Activated CD4-positive, alpha-beta T cell treated with anti-CD3 and anti-CD28 coated beads for 4 hours (primary cell): ENCODE measurements around the gene KCTD10.
"Not testable (repeated sequence)": the region's sequence is repeated elsewhere in the genome, so short reads cannot be mapped to it uniquely, and the experiment has no call there.

Source experiments
- DNase-seq, 2 donors: peaks; one replicate each; pipeline ENCODE4 v3.0.0-alpha.2; 2020

Gene KCTD10

DNA sequence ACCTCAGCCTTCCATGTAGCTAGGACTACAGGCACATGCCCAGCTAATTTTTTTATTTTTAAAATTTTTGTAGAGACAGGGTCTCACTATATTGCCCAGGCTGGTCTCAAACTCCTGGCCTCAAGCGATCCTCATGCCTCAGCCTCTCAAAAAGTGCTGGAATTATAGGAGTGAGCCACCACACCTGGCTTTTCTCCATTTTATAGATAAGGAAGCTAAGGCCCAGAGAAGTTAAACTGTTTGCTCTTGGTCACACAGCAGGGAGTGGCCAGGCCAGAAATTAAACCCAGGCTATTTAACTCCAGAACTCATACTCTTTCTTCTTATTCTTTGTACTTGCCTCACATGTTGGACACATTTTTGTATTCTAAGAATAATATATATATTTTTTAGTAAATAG lies 16.8 kb upstream of the KCTD10 start:
- DNase-seq, result no peak

DNA sequence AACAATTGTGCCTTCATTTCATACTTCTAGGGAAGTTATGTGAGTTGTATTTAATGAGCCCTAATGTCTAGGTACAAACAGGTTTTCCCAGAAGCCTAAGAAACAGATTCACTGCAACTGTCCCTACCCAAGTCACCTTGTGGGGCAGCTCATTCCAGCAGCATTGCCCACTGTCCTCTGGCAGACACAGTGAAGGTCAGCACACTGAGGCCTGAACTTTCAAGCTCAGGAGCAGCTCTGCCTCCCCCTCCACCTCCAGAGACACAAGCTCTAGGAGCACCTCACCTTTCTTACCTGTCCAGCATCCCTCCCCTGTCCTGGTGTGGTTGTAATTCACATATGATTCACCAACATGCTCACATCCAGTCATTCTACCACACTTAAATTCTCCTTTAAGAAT lies 16.0 kb upstream of the KCTD10 start:
- no peak for DNase-seq

DNA sequence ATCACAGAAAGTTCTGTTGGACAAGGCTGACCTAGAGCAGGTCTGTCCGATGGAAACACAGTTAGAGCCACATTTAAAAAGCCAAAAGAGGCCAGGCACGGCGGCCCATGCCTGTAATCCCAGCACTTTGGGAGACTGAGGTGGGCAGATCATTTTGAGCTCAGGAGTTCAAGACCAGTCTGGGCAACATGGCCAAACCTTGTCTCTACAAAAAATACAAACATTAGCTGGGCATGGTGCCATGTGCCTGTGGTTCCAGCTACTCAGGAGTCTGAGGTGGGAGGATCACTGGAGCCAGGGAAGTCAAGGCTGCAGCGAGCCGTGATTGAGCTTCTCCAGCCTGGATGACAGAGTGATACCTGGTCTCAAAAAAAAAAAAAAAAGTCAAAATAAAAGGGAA lies 15.3 kb upstream of the KCTD10 start:
- DNase-seq, result no peak

DNA sequence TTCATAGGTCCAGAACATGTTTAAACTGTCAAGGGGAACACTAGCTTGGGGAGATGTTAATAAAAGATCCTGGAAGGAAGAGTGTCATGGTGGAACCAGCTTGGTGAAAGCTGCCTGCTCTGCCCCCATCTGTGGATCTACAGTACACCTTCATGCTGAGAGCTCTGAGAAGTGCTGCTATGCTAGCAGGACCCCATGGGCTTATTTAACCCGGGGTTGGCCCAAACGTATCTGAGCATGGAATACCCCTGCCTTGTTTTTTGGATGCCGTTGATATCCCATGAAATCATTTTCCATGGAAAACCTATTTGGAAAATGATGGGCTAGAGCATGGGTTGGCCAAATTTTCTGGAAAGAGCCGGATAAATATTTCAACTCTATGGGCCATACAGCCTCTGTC lies 14.6 kb upstream of the KCTD10 start:
- DNase-seq, result no peak

DNA sequence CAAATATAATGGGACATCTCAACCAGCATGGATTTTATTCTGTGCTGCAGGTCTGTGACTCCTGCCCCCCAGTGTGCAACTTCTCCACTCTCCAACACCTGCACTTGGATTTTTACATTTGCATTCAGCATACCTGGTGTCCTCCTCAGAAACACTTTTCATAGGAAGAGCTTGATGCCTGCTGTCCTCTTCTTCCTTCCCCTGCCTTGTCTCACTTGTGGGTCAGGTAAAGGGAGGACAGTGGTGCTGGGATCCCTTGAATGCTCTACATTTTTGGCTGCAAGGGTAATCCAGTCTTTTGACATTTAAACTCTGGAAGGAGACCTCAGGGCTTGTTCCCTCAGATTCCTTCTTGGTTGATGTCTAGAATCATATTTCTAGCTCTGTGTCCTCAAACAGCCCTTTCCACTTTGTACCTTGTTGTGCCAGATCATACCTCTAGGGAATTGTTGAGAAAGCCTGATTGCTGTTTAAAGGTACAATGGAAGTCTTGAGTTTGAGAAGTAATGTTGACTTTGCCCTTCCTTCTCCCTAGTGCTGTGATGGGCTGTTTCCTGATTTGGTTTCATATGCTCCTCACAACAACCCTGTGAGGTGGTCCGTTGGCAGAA lies 13.0 kb upstream of the KCTD10 start:
- no peak for DNase-seq

DNA sequence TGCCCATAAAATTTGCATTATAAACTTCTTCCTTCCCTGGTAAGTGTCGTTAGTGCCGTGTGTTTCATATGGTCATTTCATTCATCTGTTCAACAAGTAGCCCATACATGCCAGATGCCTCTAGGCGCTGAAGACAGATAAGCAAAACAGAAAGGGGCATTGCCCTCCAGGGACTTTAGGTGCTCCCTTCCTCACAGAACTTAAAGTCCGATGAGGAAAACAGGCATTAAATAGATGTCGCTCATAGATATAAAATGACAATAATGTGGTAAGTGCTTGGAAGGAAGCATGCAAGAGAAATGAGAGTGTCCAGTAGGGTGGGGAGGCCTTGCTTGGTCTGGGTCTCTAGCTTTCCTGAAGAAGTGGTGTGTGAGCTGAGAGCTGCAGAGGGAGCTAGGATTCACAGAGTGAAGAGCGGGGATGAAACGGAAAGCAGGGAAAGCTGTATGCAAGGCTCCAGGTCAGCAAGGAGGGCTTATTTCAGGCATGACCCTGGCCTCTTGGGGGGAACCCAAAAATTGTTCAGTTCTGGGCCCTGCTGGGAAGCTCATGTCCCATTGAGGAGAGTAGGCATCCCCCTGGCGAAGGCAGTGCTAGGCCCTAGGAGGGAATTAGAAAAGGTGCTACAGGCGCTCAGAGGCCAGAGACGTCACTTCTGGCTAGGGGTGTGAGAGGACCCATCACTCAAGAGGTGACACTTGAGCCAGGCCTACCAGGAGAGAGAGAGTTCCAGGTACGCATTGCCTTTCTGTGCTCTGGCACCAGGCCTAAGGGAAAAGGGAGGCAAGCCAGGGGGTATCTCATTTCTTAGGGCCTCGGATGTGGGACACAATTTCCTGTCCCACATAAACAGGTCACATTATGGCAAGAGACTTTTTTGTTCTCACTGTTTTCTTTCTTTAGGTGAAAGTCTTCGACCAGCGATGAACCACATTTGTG lies 12.2 kb upstream of the KCTD10 start:
- DNase-seq, result no peak

DNA sequence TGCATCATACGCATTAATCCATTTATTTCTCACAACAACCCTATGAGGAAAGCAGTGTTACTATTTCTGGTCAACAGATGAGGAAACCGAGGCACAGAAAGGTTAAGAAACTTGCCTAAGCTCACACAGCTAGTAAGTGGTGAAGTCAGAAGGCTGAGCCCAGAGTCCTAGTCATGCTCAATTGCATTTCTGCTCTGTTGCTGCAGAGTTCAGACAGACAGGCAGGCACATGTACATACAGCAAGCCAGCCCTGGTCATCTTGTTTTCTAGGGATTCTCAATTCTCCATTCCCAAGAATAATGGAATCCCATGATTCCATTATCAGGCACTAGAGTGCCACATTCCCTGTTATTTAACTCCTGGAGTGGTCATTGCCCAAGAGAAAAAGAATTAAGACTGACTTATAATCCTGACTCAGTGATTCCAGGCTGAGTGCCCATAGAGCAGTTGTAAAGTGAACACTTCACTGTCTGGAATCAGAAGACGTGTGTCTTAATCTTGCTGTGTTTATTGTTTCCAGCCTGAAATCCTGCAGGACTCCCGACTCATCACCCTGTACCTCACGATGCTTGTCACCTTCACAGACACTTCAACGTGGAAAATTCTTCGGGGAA lies 11.1 kb upstream of the KCTD10 start:
- no peak for DNase-seq

DNA sequence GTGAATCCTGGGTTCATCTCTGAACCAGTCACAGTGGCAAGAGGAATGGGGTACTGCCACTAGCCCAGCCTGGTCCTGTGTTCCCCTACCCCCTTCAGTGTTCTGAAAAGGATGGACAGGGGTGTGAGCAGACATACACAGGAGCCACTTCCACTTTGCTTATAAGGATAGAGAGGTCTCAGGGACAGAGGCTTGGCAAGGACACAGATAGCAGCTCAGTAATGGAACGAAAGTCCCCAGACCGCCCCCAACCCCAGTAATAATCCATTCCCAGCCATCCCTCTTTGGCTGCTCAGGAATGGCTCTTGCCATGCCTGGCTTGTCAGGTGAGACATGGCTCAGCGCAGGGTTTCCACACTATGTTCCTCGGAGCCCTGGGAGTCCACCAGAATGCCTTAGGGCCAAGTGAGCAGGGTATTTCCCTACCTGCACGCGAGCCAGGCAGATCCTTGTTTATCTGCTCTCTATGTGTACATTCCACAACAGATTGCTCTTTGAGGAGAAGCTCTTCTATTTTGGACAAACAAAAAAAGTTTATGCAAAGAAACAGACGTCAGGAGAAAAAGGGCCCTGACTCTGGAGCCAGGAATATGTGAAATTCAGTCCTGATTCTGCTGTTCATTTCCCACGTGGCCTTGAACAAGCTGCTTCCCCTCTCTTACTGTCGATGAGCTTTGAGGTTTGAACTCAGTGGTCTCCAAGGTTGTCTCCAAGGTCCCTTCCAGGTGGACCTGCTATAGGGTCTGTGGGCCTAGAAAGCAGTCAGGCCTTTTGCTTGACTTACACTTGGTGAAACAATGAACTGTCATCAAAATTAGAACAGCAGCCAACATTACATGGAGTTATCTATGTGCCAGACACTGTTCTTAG lies 10.3 kb upstream of the KCTD10 start:
- DNase-seq, result no peak

DNA sequence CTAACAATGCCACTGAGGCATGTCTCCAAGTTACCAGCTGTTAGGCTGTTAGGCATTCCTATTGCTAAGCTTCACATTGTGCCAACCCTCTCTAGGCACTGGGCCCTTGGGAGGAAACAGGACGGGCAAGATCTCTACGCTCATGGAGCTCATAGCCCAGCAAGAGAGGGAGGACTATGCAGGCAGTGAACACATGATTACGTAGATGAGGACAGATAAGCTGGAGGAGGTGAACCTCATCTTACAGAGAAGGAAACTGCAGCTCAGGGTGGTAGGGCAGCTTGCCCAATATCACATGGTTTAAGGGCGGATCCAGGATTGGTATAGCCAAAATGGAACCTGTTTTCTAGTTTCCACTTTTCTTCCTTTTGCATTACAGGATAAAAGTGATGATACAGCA lies 8.1 kb upstream of the KCTD10 start:
- DNase-seq, result no peak

DNA sequence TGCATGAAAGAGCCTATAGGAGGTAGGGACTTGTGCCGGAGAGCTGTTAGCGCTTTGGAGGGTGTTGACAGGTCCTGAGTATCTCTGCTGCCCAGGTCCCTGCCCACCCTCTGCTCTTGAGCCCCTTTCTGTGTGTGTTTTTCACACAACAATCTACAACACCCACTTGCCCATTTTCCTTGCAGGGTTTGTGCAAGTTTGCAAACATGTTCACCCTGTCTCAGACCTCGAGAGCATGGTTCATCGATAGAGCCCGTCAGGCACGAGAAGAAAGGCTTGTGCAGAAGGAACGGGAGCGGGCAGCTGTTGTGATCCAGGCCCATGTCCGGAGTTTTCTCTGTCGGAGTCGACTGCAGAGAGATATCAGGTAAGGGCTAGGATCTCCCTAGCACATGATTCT lies 6.2 kb upstream of the KCTD10 start:
- no peak for DNase-seq

DNA sequence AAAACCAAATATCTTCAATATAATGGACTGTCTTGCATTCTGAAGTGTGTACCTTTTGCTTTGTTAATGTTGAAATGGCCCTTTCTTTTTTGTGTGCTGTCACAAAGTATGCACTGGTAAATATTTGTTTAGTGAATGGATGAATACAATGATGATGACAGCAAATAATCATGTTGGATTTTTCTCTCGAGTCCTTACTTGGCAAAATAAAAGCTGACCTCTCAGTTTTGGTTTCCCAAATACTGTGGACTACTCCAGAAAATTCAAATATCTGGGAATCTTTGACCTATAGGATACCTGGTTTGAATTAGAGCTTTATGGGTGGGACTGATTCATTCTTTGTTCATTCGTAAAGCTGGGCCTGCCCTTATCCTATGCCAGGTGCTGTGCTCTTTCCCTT lies 5.8 kb upstream of the KCTD10 start:
- no peak for DNase-seq

DNA sequence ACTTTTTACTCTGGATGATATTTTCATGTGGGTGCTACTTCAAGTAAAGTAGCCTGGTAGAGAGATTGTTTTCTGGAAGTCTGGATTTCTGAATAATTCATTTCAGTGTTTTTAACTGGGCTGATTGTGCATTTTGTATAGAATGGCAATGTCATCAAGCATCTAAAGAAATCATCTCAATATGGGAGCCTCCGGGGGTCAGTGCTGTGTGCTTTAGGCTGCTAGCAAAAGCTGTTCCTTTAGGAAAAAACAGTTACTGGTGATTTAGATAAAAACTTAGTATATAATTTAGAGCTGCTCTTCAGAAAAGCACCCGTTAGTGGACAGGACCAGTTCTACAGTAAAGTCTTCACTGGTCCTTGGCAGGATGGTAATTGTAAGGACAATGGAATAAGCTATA lies 5.4 kb upstream of the KCTD10 start:
- no peak for DNase-seq

DNA sequence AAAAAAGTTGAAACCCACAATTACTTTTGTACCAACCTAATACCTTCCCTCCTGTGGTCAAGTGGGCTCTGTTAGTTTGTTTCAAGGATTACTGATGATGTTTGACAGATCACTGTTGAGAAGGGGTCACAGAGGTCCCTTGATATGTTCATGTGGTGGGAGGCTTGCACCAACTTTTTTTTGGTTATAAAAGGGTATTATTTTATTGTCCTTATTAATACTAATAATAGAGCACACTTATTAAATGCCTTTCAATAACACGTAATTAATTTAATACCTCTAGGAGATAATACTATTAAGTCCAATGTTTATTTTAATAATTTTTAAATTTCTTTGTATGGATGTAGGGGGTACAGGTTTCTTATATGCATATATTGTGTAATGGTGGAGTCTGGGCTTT lies 4.8 kb upstream of the KCTD10 start:
- no peak for DNase-seq

DNA sequence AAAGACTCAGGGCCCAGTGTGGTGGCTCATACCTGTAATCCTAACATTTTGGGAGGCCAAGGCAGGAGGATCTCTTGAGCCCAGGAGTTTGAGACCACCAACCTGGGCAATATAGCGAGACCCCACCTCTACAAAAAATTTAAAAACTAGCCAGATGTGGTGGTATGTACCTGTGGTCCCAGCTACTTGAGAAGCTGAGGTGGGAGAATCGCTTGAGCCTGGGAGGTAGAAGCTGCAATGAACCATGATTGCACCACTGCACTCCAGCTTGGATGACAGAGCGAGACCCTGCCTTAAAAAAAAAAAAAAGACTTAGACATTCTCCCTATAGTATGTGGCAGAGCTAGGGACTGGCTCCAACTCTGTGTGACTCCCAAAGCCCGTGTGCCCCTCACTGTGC lies 3.3 kb upstream of the KCTD10 start:
- DNase-seq, result no peak

DNA sequence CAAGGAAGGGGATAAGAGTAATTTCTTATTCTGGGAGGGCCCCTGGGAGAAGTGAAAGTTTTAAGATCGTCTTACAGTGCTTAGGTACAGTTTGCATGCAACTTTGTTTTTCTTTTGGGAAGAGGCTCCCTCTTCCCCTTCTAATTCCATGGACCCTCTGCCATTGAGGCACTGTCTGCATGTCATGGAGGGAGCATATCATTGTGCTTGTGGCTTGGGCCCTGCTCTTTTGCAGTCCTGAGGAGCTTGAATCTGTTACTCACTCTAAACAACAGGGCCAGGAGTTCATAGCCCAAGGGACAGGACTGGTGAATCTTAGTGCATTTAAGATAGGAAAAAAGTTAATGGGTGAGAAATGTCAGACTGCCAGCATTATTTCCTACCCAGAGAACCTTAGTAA lies 2.7 kb upstream of the KCTD10 start:
- DNase-seq, result no peak

DNA sequence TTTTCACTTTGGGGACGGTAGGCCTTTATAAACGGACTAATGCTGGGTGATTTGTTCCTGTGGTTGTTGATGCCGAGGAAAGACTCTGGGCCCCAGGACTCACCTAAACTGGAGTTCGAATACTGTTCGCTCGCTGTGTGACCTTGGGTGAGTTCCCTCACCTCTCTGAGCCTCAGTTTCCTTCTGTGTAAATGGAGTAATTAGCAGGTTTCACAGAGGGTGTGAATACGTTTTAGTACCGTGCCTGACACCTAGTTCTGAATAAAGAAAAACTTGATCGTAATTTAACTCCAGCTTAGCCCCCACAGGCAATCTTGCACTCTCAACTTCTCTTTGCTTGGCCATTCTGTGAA lies 839 bp upstream of the KCTD10 start:
- DNase-seq, result no peak

DNA sequence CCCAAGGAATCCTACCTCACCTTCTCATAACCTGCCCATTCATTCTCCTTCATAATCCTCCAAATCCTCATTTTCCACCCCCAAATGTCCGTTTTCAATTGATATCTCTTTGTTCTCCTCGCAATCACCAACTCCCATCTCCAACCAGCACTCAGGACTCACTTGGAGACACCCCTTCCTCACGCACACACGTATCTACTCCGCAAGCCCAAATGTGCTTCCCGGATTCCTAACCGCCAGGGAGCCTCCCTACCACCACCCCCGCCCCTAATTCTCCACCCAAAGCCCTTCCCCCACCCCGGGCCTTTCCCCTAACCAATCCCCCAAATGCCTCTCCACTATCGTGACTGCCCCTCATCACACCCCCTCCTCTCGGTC lies 304 bp downstream of the KCTD10 start:
- no peak for DNase-seq

DNA sequence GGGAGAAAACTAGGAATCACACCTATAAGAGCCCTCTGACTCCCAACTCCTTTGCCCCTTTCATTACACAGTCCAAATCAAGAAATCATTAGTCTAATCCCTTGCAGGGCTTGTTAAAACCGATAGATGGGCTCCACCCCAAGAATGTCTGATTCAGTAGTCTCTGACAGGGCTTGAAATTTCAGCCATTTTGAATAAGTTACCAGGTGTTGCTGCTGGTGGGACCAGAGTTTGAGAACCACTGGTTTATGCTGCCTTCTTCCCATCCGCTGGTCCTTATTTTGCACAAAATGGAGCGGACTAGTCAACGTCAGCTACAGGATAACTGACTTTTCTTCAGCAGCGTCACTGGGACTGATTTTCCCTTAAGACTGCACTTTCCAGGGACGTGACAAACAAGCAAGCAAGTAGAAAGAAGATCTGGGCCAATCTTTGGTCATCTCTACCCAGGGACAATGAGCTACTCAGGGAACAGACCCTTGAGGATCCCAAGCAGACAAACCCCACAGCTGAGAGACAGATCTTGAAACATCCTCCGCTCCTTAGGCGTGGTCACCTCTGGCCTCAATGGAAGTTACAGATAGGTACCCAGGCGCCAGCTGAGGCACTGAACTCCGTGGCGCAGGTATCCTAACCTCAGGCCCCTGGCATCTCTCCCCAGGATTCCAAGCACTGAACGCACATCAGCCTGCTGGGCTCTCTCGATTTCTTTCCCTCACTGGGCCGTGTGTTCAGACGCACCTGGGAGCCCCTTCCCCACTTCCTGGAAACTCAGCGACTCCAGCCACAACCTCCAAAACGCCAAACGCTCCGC lies 900 bp downstream of the KCTD10 start:
- DNase-seq, result no peak

DNA sequence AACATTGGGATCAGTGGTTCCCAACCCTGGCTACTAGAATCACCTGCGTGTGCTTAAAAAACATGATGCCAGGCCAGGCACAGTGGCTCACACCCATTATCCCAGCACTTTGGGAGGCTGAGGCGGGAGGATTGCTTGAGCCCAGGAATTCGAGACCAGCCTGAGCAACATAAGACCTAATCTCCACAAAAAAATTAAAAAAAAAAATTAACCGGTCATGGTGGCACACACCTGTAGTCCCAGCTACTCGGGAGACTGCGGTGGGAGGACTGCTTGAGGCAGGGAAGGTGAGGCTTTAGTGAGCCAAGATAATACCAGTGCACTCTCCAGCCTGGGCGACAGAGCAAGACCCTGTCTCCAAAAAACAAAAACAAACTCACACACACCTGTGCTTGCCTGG lies 2.0 kb downstream of the KCTD10 start:
- DNase-seq, result no peak

DNA sequence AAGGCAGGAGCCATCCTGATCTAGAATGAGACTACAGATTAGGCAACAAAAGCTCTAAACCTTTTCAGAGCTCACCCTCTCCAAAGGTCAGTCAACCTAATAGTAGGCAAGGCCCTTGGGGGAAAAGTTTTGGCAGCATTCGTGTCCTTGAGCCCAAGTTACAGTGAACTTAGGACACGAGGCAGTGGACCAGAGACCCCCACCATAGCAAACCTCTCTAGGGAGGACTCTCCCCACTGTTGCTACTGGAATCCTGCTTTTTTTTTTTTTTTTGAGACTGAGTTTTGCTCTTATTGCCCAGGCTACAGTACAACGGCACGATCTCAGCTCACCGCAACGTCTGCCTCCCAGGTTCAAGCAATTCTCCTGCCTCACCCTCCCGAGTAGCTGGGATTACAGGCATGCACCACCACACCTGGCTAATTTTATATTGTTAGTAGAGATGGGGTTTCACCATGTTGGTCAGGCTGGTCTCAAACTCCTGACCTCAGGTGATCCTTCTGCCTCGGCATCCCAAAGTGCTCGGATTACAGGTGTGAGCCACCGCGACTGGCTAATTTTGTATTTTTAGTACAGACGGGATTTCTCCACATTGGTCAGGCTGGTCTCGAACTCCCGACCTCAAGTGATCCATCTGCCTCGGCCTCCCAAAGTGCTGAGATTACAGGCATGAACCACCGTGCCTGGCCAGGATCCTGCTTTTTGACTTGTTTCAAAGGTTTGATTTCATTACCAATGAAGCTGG lies 3.4 kb downstream of the KCTD10 start:
- DNase-seq, result not testable (repeated sequence)

DNA sequence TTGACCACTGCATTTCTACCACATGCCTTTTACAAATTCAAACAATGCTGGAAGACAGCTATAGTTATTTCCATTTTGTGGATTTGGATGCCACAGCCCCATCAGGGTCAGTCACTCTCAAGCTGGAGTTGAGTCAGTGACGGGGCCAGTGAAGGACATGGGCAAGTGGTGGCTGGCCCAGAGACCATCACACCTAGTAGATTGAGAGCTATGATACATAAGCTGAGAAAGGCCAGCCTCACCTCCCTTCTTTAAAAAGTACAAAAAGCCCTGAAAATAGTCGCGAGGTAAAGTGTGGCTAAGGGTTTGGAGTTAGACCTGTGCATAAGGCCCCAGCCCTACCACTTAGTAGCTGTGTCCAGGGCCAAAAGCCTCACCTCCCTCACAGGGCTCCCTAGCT lies 4.1 kb downstream of the KCTD10 start:
- no peak for DNase-seq

DNA sequence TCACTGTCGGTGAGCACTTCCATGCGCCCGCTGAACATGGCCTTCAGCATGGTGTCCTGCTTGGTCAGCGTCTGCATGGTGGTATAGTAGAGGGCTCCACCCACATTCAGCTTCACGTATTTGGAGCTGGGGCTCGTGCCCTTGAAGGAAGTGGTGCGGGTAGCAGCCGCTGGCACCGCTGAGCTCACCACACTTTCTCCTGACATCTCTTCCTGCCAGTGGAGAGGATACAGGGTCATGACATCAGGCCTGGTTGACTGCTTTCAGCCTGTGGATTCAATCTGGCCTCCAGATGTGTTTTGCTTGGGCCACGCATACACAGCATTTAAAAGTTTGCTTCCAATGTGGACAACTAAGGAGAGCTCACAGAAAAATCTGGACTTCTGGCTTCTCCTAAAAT lies 7.6 kb downstream of the KCTD10 start:
- DNase-seq, result no peak
